CD14-positive monocyte (primary cell): ENCODE measurements around the gene SPON2. TPM values are rescaled to one million over a fixed set of nuclear protein-coding genes. Genes with fewer than 3 reads are reported as not detected.

ENCODE experiments used
- DNase-seq, 3 donors: peaks; one replicate each; pipeline ENCODE4 v3.0.0-alpha.2; 2011 to 2022
- H2AFZ ChIP-seq: 2 replicates; pipeline ENCODE4 v1.6.0; 2012; ENCODE audit warnings: mild to moderate bottlenecking, low read depth, low read length, inconsistent platforms; ENCODE audit not compliant: insufficient read depth, poor library complexity, severe bottlenecking
- H3K27ac ChIP-seq, 2 donors: 1 replicate in 1 of 2; 2 replicates in 1 of 2; pipeline ENCODE4 v1.5.1; 2012 to 2013; ENCODE audit warnings: low read length in 2 of 2, control low read depth in 1 of 2, inconsistent platforms in 1 of 2, low read depth in 1 of 2, mild to moderate bottlenecking in 1 of 2
- H3K27me3 ChIP-seq, 2 donors: one replicate each; pipeline versions ENCODE4 v1.6.0 to v1.6.1; 2011 to 2013; ENCODE audit warnings: low read length in 2 of 2; ENCODE audit not compliant: control insufficient read depth in 2 of 2, insufficient read depth in 2 of 2
- H3K36me3 ChIP-seq, 2 donors: replicated peaks in 1 of 2; 1 replicate in 1 of 2; 2 replicates in 1 of 2; pipeline versions ENCODE4 v1.5.1 to v1.6.1; 2012 to 2013; ENCODE audit warnings: low read length in 2 of 2, control low read depth in 1 of 2, inconsistent platforms in 1 of 2, mild to moderate bottlenecking in 1 of 2; ENCODE audit not compliant: insufficient read depth in 2 of 2, control insufficient read depth in 1 of 2
- H3K4me1 ChIP-seq, 2 donors: 1 replicate in 1 of 2; 2 replicates in 1 of 2; pipeline versions ENCODE4 v1.5.1 to v1.6.1; 2012 to 2013; ENCODE audit warnings: low read length in 2 of 2, control low read depth in 1 of 2, inconsistent platforms in 1 of 2, mild to moderate bottlenecking in 1 of 2, moderate library complexity in 1 of 2; ENCODE audit not compliant: insufficient read depth in 2 of 2, control insufficient read depth in 1 of 2
- H3K4me2 ChIP-seq: replicated peaks from 2 replicates; pipeline ENCODE3; 2012; ENCODE audit warnings: low read length, moderate library complexity, mild to moderate bottlenecking; ENCODE audit not compliant: poor library complexity, severe bottlenecking; ENCODE audit errors: extremely low read depth
- H3K4me3 ChIP-seq, 3 experiments: fragments of 200-600 bp in 1 of 3; sonication (generic) in 1 of 3; replicated peaks in 1 of 3; 1 replicate in 2 of 3; 2 replicates in 1 of 3; pipeline ENCODE4 v1.5.1; 2011 to 2013; ENCODE audit warnings: low read length in 3 of 3, mild to moderate bottlenecking in 3 of 3, control low read depth in 2 of 3, low read depth in 2 of 3, inconsistent platforms in 1 of 3, moderate library complexity in 1 of 3
- H3K79me2 ChIP-seq: 2 replicates; pipeline ENCODE4 v1.6.0; 2012; ENCODE audit warnings: mild to moderate bottlenecking, control low read depth, inconsistent platforms, low read length, moderate library complexity; ENCODE audit not compliant: insufficient read depth
- H3K9ac ChIP-seq: 2 replicates; pipeline ENCODE4 v1.6.0; 2017; ENCODE audit warnings: low read length, mild to moderate bottlenecking; ENCODE audit not compliant: insufficient read depth, poor library complexity, severe bottlenecking
- H3K9me3 ChIP-seq, 2 donors: replicated peaks in 1 of 2; 1 replicate in 1 of 2; 2 replicates in 1 of 2; pipeline versions ENCODE4 v1.5.1 to v1.6.1; 2012 to 2013; ENCODE audit warnings: low read length in 2 of 2, control low read depth in 1 of 2; ENCODE audit not compliant: control insufficient read depth in 1 of 2, insufficient read depth in 1 of 2
- H4K20me1 ChIP-seq: 2 replicates; pipeline ENCODE4 v1.6.0; 2012; ENCODE audit warnings: mild to moderate bottlenecking, low read length, control low read depth, moderate library complexity; ENCODE audit not compliant: insufficient read depth
- H3K27ac Mint-ChIP-seq, 7 donors: one replicate each; pipeline ENCODE4 v1.8.0; 2020; ENCODE audit warnings: mild to moderate bottlenecking in 7 of 7, mixed read lengths in 7 of 7, moderate library complexity in 6 of 7, inconsistent platforms in 2 of 7
- H3K27me3 Mint-ChIP-seq, 3 donors: one replicate each; pipeline ENCODE4 v1.8.0; 2021 to 2022; ENCODE audit warnings: low read depth in 3 of 3, mild to moderate bottlenecking in 3 of 3, mixed read lengths in 3 of 3, moderate library complexity in 3 of 3, inconsistent platforms in 1 of 3
- H3K36me3 Mint-ChIP-seq, 2 donors: one replicate each; pipeline ENCODE4 v1.8.0; 2020; ENCODE audit warnings: mixed read lengths in 2 of 2, inconsistent platforms in 1 of 2, mild to moderate bottlenecking in 1 of 2
- H3K4me1 Mint-ChIP-seq: one replicate; pipeline ENCODE4 v1.8.0; 2020; ENCODE audit warnings: mild to moderate bottlenecking, mixed read lengths
- H3K4me3 Mint-ChIP-seq, 2 donors: one replicate each; pipeline ENCODE4 v1.8.0; 2020; ENCODE audit warnings: mild to moderate bottlenecking in 2 of 2, mixed read lengths in 2 of 2, moderate library complexity in 1 of 2
- H3K9me3 Mint-ChIP-seq, 7 donors: one replicate each; pipeline ENCODE4 v1.8.0; 2020 to 2022; ENCODE audit warnings: mixed read lengths in 7 of 7, mild to moderate bottlenecking in 6 of 7, moderate library complexity in 6 of 7, inconsistent platforms in 2 of 7
- CTCF ChIP-seq: fragments of 200-600 bp; IDR thresholded peaks from one replicate; pipeline ENCODE4 v1.8.0; 2022; ENCODE audit warnings: antibody characterized with exemption, mild to moderate bottlenecking
- WGBS: methylation state at CpG from one replicate; pipeline ENCODE4 v1.1.5; 2013; ENCODE audit warnings: missing lambda C conversion rate; ENCODE audit not compliant: insufficient coverage; 5-methylcytosine and 5-hydroxymethylcytosine counted together
- intact Hi-C, 2 donors: fragments of 100-400 bp; cut with micrococcal nuclease; formaldehyde crosslinking; loops; one replicate each; pipeline versions ENCODE4 v1.15.0 to v1.15.1; 2023
- polyA plus RNA-seq, 3 donors: library from polyadenylated mRNA; depleted of rRNA in 1 of 3; unstranded in 2 of 3; stranded (reverse) in 1 of 3; fragments of 300-500 nt in 2 of 3; fragments of >200 nt in 1 of 3; fragmentation: Illumina TruSeq in 2 of 3; gene quantifications; 1 replicate in 2 of 3; 2 replicates in 1 of 3; pipeline ENCODE4 v1.2.3, GENCODE V29; 2012 to 2021

The SPON2 gene
- polyA plus RNA-seq, 3 donors = 0.74 to 1.4 (median 0.90) TPM

- peaks cover 0 to 3% (median 0%) of the 10 kb centered on the region in 7 donors for H3K9me3 Mint-ChIP-seq
- no peaks in the 10 kb centered on the region for H3K27me3 ChIP-seq
- TF ChIP-seq CTCF = no peak
- H3K4me3 ChIP-seq = no peak overlapping the region
- no peak overlapping the region for H3K27ac ChIP-seq
- WGBS = 56% methylated on average over 9 of the region's 28 CpGs
- H3K9ac ChIP-seq = no peak overlapping the region
- no peaks in the 10 kb centered on the region for H3K79me2 ChIP-seq
- no peaks in the 10 kb centered on the region for H3K9me3 ChIP-seq
- no peak overlapping the region for H2AFZ ChIP-seq
- H3K27ac Mint-ChIP-seq = no peak overlapping the region
- no peaks in the 10 kb centered on the region for H3K4me1 ChIP-seq
- H3K27me3 Mint-ChIP-seq = peaks cover 1 to 2% (median 1%) of the 10 kb centered on the region in 3 donors
- H3K4me3 Mint-ChIP-seq = no peak overlapping the region
- H3K4me1 Mint-ChIP-seq = no peaks in the 10 kb centered on the region
- H4K20me1 ChIP-seq = no peaks in the 10 kb centered on the region
- peak in 1 of 3 donors; percentile 1 for DNase-seq
- peaks cover 0 to 2% of the 10 kb centered on the region in 2 donors for H3K36me3 Mint-ChIP-seq
- H3K4me2 ChIP-seq = no peak overlapping the region
- intact Hi-C loops = no loop called here
- H3K36me3 ChIP-seq = no peaks in the 10 kb centered on the region
These were observed 21.0 kb upstream of the SPON2 start for GRCh38 chr4:1193206-1194009.

- no peak overlapping the region for H3K27ac Mint-ChIP-seq
- Histone ChIP-seq H3K4me2 (no peak overlapping the region), H3K27ac (no peak overlapping the region), H4K20me1 (no peaks in the 10 kb centered on the region), H3K4me3 (no peak overlapping the region), H3K27me3 (no peaks in the 10 kb centered on the region), H3K36me3 (no peaks in the 10 kb centered on the region), H3K4me1 (no peaks in the 10 kb centered on the region), H2AFZ (no peak overlapping the region), H3K79me2 (no peaks in the 10 kb centered on the region), H3K9ac (no peak overlapping the region), H3K9me3 (no peaks in the 10 kb centered on the region)
- DNase-seq = peak in 1 of 3 donors; percentile 3
- intact Hi-C loops = no loop called here
- no peak overlapping the region for H3K4me3 Mint-ChIP-seq
- peaks cover 1 to 2% (median 1%) of the 10 kb centered on the region in 3 donors for H3K27me3 Mint-ChIP-seq
- H3K9me3 Mint-ChIP-seq = peaks cover 0 to 3% (median 0%) of the 10 kb centered on the region in 7 donors
- peaks cover under 1% of the 10 kb centered on the region for H3K4me1 Mint-ChIP-seq
- WGBS = 98% methylated on average over 10 of the region's 13 CpGs
- TF ChIP-seq CTCF = no peak
- H3K36me3 Mint-ChIP-seq = no peaks in the 10 kb centered on the region
These were observed 20.3 kb upstream of the SPON2 start for GRCh38 chr4:1192493-1193205.
